Mesothelial cell of epicardium (in vitro differentiated cells): Measurements from ENCODE around the gene CTDSPL. TPM values are rescaled to one million over a fixed set of nuclear protein-coding genes. Genes with fewer than 3 reads are reported as not detected.

Experiments used
- DNase-seq, 2 experiments: peaks; one replicate each; pipeline ENCODE4 v3.0.0; 2021; ENCODE audit warnings: low spot score in 2 of 2; ENCODE audit not compliant: unreplicated experiment in 2 of 2
- H3K27ac Mint-ChIP-seq: 2 replicates; pipeline ENCODE4 v1.8.0; 2021; ENCODE audit warnings: mixed read lengths
- H3K27me3 Mint-ChIP-seq: 2 replicates; pipeline ENCODE4 v1.8.0; 2021; ENCODE audit warnings: low read depth, mixed read lengths
- H3K36me3 Mint-ChIP-seq: 2 replicates; pipeline ENCODE4 v1.8.0; 2021; ENCODE audit warnings: mixed read lengths
- H3K4me1 Mint-ChIP-seq: 2 replicates; pipeline ENCODE4 v1.8.0; 2021; ENCODE audit warnings: mixed read lengths
- H3K4me3 Mint-ChIP-seq: 2 replicates; pipeline ENCODE4 v1.8.0; 2021; ENCODE audit warnings: mild to moderate bottlenecking, moderate library complexity, mixed read lengths
- H3K9me3 Mint-ChIP-seq: 2 replicates; pipeline ENCODE4 v1.8.0; 2021; ENCODE audit warnings: mixed read lengths
- total RNA-seq: library from RNA; stranded (reverse); gene quantifications from 3 replicates; pipeline ENCODE4 v1.2.1, GENCODE V29; 2021
- TF ChIP-seq, protein P1 (sequence below): fragments of 200-600 bp; sonication (generic); IDR thresholded peaks from one replicate; pipeline ENCODE4 v1.5.0; 2021; ENCODE audit warnings: antibody characterized with exemption; ENCODE audit not compliant: unreplicated experiment

Gene CTDSPL
- total RNA-seq, 1 donor from 2014 or later = 29.9 TPM

DNA sequence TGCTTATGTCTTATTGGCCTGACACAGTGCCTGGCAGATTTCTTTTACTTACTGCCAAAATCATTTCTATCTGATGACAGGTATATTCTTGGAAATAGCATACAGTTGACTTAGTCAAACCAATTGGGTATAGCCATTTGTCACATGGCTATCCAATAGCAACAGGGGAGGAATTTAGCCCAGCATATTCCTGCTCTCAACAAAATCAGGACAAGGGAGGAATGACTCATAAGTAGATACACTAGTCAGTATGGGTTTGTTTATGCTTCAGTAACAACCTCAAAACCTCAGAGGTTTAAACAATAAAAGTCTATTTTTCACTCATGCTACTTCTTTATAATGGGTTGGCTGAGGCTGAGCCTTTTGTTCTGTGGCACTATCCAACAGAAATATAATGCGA, 90.9 kb downstream of the CTDSPL start:
- Mint-ChIP-seq H3K27ac (no peak overlapping the region), H3K27me3 (no peaks in the 10 kb centered on the region), H3K4me3 (no peak overlapping the region), H3K36me3 (peaks cover 32% of the 10 kb centered on the region), H3K4me1 (peaks cover 22% of the 10 kb centered on the region), H3K9me3 (peaks cover 6% of the 10 kb centered on the region)
- DNase-seq = no peak
- TF ChIP-seq, protein P1, sequence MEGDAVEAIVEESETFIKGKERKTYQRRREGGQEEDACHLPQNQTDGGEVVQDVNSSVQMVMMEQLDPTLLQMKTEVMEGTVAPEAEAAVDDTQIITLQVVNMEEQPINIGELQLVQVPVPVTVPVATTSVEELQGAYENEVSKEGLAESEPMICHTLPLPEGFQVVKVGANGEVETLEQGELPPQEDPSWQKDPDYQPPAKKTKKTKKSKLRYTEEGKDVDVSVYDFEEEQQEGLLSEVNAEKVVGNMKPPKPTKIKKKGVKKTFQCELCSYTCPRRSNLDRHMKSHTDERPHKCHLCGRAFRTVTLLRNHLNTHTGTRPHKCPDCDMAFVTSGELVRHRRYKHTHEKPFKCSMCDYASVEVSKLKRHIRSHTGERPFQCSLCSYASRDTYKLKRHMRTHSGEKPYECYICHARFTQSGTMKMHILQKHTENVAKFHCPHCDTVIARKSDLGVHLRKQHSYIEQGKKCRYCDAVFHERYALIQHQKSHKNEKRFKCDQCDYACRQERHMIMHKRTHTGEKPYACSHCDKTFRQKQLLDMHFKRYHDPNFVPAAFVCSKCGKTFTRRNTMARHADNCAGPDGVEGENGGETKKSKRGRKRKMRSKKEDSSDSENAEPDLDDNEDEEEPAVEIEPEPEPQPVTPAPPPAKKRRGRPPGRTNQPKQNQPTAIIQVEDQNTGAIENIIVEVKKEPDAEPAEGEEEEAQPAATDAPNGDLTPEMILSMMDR = no peak

- Mint-ChIP-seq H3K27ac (no peak overlapping the region), H3K9me3 (peaks cover 6% of the 10 kb centered on the region), H3K4me3 (no peak overlapping the region), H3K4me1 (peaks cover 24% of the 10 kb centered on the region), H3K36me3 (peaks cover 30% of the 10 kb centered on the region), H3K27me3 (no peaks in the 10 kb centered on the region)
- TF ChIP-seq, protein P1 = no peak
- DNase-seq = no peak
Observed at GRCh38 chr3:37953226-37953625, 91.5 kb downstream of the CTDSPL start.

DNA sequence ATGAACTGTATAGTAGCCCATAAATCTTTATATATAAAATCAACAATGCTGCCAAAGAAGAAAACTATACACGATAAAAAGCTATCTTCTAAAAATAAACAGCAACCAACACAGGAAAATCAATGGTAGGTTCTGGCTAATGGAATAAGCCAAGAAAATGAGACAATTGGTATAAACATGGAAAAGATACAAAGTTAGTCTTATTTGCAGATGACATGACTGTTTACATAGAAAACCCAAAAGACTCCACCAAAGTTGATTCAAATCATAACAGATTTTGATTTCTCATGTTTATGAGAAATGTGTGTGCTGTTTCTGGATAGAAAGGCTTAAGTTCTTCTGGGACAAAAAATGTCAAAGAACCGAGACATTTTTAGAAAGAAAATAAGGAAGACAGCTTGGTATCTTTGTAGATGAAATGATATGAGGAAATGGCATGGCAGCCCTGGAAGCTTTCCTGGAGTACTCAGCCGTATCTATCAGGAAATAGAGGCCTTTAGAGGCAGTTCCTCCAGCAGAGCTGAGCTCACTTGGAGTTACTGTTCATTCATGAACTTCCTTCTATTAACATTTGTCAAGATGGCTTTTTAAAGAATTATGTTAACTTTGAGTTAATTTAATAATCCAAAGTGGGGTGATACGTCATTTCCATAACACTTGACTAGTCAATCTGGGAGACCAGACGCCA, 92.2 kb downstream of the CTDSPL start:
- H3K9me3 Mint-ChIP-seq = peaks cover 6% of the 10 kb centered on the region
- H3K4me3 Mint-ChIP-seq = no peak overlapping the region
- no peak for DNase-seq
- no peak overlapping the region for H3K27ac Mint-ChIP-seq
- H3K36me3 Mint-ChIP-seq = peaks cover 30% of the 10 kb centered on the region
- TF ChIP-seq, protein P1 = no peak
- H3K4me1 Mint-ChIP-seq = peaks cover 24% of the 10 kb centered on the region
- no peaks in the 10 kb centered on the region for H3K27me3 Mint-ChIP-seq

GRCh38 chr3:37954881-37955280, 93.2 kb downstream of the CTDSPL start:
- Mint-ChIP-seq H3K4me3 (no peak overlapping the region), H3K27ac (no peak overlapping the region), H3K9me3 (peaks cover 6% of the 10 kb centered on the region), H3K4me1 (peaks cover 24% of the 10 kb centered on the region), H3K36me3 (peaks cover 30% of the 10 kb centered on the region), H3K27me3 (no peaks in the 10 kb centered on the region)
- no peak for DNase-seq
- TF ChIP-seq, protein P1 = no peak

- TF ChIP-seq, protein P1 = no peak
- Mint-ChIP-seq H3K27me3 (no peaks in the 10 kb centered on the region), H3K27ac (peak overlapping the region; percentile 89), H3K4me1 (peaks cover 22% of the 10 kb centered on the region), H3K9me3 (peaks cover 6% of the 10 kb centered on the region), H3K36me3 (peaks cover 22% of the 10 kb centered on the region), H3K4me3 (no peak overlapping the region)
- no peak for DNase-seq
Observed at GRCh38 chr3:37955918-37956707, 94.4 kb downstream of the CTDSPL start.
